Stimulated activated naive CD8-positive, alpha-beta T cell treated with anti-CD3 and anti-CD28 coated beads, Interleukin-15, amount 100 ng/mL, for 72 hours (primary cell): ENCODE data around the gene RFX8.
"Not testable (repeated sequence)": the region's sequence is repeated elsewhere in the genome, so short reads cannot be mapped to it uniquely, and the experiment has no call there.

Experiments
- ATAC-seq: fragments of 150-1000 bp; cut with Tn5 transposase; 2 replicates; pipeline ENCODE4 v1.10.0; 2021; ENCODE audit warnings: mild to moderate bottlenecking, moderate library complexity
- DNase-seq, 2 donors: peaks; one replicate each; pipeline ENCODE4 v3.0.0; 2021 to 2022
- H3K27ac Mint-ChIP-seq, 2 donors: one replicate each; pipeline ENCODE4 v1.8.0; 2022; ENCODE audit warnings: mild to moderate bottlenecking in 2 of 2, mixed read lengths in 2 of 2, moderate library complexity in 2 of 2
- H3K27me3 Mint-ChIP-seq: one replicate; pipeline ENCODE4 v1.8.0; 2022; ENCODE audit warnings: mixed read lengths
- H3K4me1 Mint-ChIP-seq: one replicate; pipeline ENCODE4 v1.8.0; 2022; ENCODE audit warnings: mild to moderate bottlenecking, mixed read lengths
- H3K4me3 Mint-ChIP-seq, 2 donors: one replicate each; pipeline ENCODE4 v1.8.0; 2022; ENCODE audit warnings: mild to moderate bottlenecking in 2 of 2, mixed read lengths in 2 of 2, moderate library complexity in 1 of 2
- H3K9me3 Mint-ChIP-seq, 2 donors: one replicate each; pipeline ENCODE4 v1.8.0; 2022; ENCODE audit warnings: mixed read lengths in 2 of 2

RFX8 gene

GRCh38 chr2:101474731-101475384, at the start of gene RFX8:
RFX8 (minus strand) TSS chr2:101475112; CDS start chr2:101466848, 8,264 bp downstream.
- H3K4me1 Mint-ChIP-seq: peaks cover 19% of the 10 kb centered on the region
- H3K4me3 Mint-ChIP-seq: peak within 1 kb of the TSS; percentile 78 to 82
- H3K9me3 Mint-ChIP-seq: no peaks in the 10 kb centered on the region
- peak within 1 kb of the TSS; percentile 65 to 87 for H3K27ac Mint-ChIP-seq
- H3K27me3 Mint-ChIP-seq: peaks cover 17% of the 10 kb centered on the region
- peak; percentile 94 for ATAC-seq
- DNase-seq: peak; percentile 56 to 79

- no peak for ATAC-seq
- DNase-seq: no peak
- Mint-ChIP-seq H3K4me1 (peaks cover 26% of the 10 kb centered on the region), H3K4me3 (no peak overlapping the region), H3K27ac (no peak overlapping the region), H3K9me3 (peaks cover 6 to 12% of the 10 kb centered on the region in 2 donors), H3K27me3 (no peaks in the 10 kb centered on the region)
These were observed 46.6 kb upstream of the RFX8 start for GRCh38 chr2:101521487-101521886.

GRCh38 chr2:101520246-101520645, 45.3 kb upstream of the RFX8 start:
- ATAC-seq: no peak
- no peak overlapping the region for H3K4me3 Mint-ChIP-seq
- no peak for DNase-seq

GRCh38 chr2:101518578-101519492, 43.9 kb upstream of the RFX8 start:
- Mint-ChIP-seq H3K9me3 (peaks cover 14 to 18% of the 10 kb centered on the region in 2 donors), H3K27ac (no peak overlapping the region), H3K4me3 (no peak overlapping the region), H3K27me3 (no peaks in the 10 kb centered on the region), H3K4me1 (peaks cover 42% of the 10 kb centered on the region)
- DNase-seq: no peak
- no peak for ATAC-seq

More at GRCh38 chr2:101520246-101520645, 45.3 kb upstream of the RFX8 start:
- Mint-ChIP-seq H3K9me3 (peaks cover 8 to 9% of the 10 kb centered on the region in 2 donors), H3K27ac (peak overlapping the region in 1 of 2 donors; percentile 69), H3K27me3 (no peaks in the 10 kb centered on the region), H3K4me1 (peaks cover 33% of the 10 kb centered on the region)

- Mint-ChIP-seq H3K4me3 (no peak overlapping the region), H3K27ac (no peak overlapping the region), H3K27me3 (no peaks in the 10 kb centered on the region), H3K4me1 (peaks cover 42% of the 10 kb centered on the region), H3K9me3 (peaks cover 14 to 18% of the 10 kb centered on the region in 2 donors)
- ATAC-seq: peak; percentile 29
- no peak for DNase-seq
These were observed 42.9 kb upstream of the RFX8 start for GRCh38 chr2:101517758-101518271.

GRCh38 chr2:101516823-101517690, 42.1 kb upstream of the RFX8 start:
- H3K27ac Mint-ChIP-seq: peak overlapping the region in 1 of 2 donors; percentile 73
- ATAC-seq (peak; percentile 87), DNase-seq (peak in 1 of 2 donors; percentile 20)
- H3K27me3 Mint-ChIP-seq: no peaks in the 10 kb centered on the region
- H3K4me1 Mint-ChIP-seq: peaks cover 42% of the 10 kb centered on the region
- H3K4me3 Mint-ChIP-seq: peak overlapping the region in 1 of 2 donors; percentile 21
- peaks cover 14 to 18% of the 10 kb centered on the region in 2 donors for H3K9me3 Mint-ChIP-seq

- no peak for DNase-seq
- H3K4me3 Mint-ChIP-seq: no peak overlapping the region
- H3K27me3 Mint-ChIP-seq: no peaks in the 10 kb centered on the region
- no peak overlapping the region for H3K27ac Mint-ChIP-seq
- peaks cover 14 to 18% of the 10 kb centered on the region in 2 donors for H3K9me3 Mint-ChIP-seq
- peaks cover 42% of the 10 kb centered on the region for H3K4me1 Mint-ChIP-seq
- ATAC-seq: no peak
These were observed 41.4 kb upstream of the RFX8 start for GRCh38 chr2:101516349-101516748.

GRCh38 chr2:101515477-101515876, 40.6 kb upstream of the RFX8 start:
- no peak overlapping the region for H3K4me3 Mint-ChIP-seq
- peaks cover 14 to 18% of the 10 kb centered on the region in 2 donors for H3K9me3 Mint-ChIP-seq
- DNase-seq: no peak
- no peaks in the 10 kb centered on the region for H3K27me3 Mint-ChIP-seq
- peaks cover 40% of the 10 kb centered on the region for H3K4me1 Mint-ChIP-seq
- ATAC-seq: no peak
- H3K27ac Mint-ChIP-seq: no peak overlapping the region

GRCh38 chr2:101512993-101513392, 38.1 kb upstream of the RFX8 start:
- peaks cover 14 to 18% of the 10 kb centered on the region in 2 donors for H3K9me3 Mint-ChIP-seq
- H3K4me3 Mint-ChIP-seq: no peak overlapping the region
- ATAC-seq (no peak), DNase-seq (no peak)
- H3K4me1 Mint-ChIP-seq: peaks cover 30% of the 10 kb centered on the region
- H3K27me3 Mint-ChIP-seq: no peaks in the 10 kb centered on the region
- no peak overlapping the region for H3K27ac Mint-ChIP-seq

- Mint-ChIP-seq H3K4me1 (peaks cover 16% of the 10 kb centered on the region), H3K9me3 (peaks cover 7 to 10% of the 10 kb centered on the region in 2 donors), H3K4me3 (no peak overlapping the region), H3K27me3 (no peaks in the 10 kb centered on the region), H3K27ac (no peak overlapping the region)
- DNase-seq: no peak
- no peak for ATAC-seq
These were observed 36.5 kb upstream of the RFX8 start for GRCh38 chr2:101511381-101511780.

GRCh38 chr2:101509499-101510284, 34.8 kb upstream of the RFX8 start:
- DNase-seq (no peak), ATAC-seq (no peak)
- Mint-ChIP-seq H3K9me3 (peaks cover 5 to 6% of the 10 kb centered on the region in 2 donors), H3K27me3 (no peaks in the 10 kb centered on the region), H3K4me1 (peaks cover 3% of the 10 kb centered on the region), H3K4me3 (no peak overlapping the region), H3K27ac (no peak overlapping the region)

- Mint-ChIP-seq H3K27me3 (no peaks in the 10 kb centered on the region), H3K4me3 (no peak overlapping the region), H3K9me3 (no peaks in the 10 kb centered on the region), H3K27ac (no peak overlapping the region), H3K4me1 (no peaks in the 10 kb centered on the region)
- ATAC-seq (no peak), DNase-seq (no peak)
These were observed 33.7 kb upstream of the RFX8 start for GRCh38 chr2:101508636-101509035.

GRCh38 chr2:101505276-101505675, 30.4 kb upstream of the RFX8 start:
- peaks cover 23% of the 10 kb centered on the region for H3K4me1 Mint-ChIP-seq
- H3K27me3 Mint-ChIP-seq, H3K9me3 Mint-ChIP-seq, ATAC-seq, H3K4me3 Mint-ChIP-seq, H3K27ac Mint-ChIP-seq, DNase-seq: not testable (repeated sequence)

- H3K27ac Mint-ChIP-seq, ATAC-seq, DNase-seq, H3K27me3 Mint-ChIP-seq, H3K9me3 Mint-ChIP-seq, H3K4me3 Mint-ChIP-seq: not testable (repeated sequence)
- peaks cover 23% of the 10 kb centered on the region for H3K4me1 Mint-ChIP-seq
These were observed 29.8 kb upstream of the RFX8 start for GRCh38 chr2:101504744-101505143.
